GM12878 (cell line): Measurements from ENCODE around the gene EPHA10. TPM values are rescaled to one million over a fixed set of nuclear protein-coding genes. Genes with fewer than 3 reads are reported as not detected.

Source experiments
- ATAC-seq: fragments of 200-7000 bp; cut with Tn5 transposase; 3 replicates; pipeline ENCODE4 v1.9.1; 2020; ENCODE audit warnings: mild to moderate bottlenecking, moderate library complexity
- BruUV-seq: library from RNA; stranded (reverse); fragments of 400-500 nt; replicated peaks from 2 replicates; lab custom pipeline; 2021; lab: Mats Ljungman, UMichigan
- CTCF ChIA-PET: fragments of 300-600 bp; sonication (Branson Sonifier 250); formaldehyde crosslinking; extraction: SDS; loops from one replicate; lab custom pipeline; 2021; ENCODE audit warnings: inconsistent platforms; lab: Yijun Ruan, JAX
- POLR2A ChIA-PET: fragments of 350-600 bp; formaldehyde crosslinking; extraction: SDS; loops from one replicate; lab custom pipeline; 2021; ENCODE audit warnings: inconsistent platforms; lab: Charles Lee
- RAD21 ChIA-PET: fragments of 300-600 bp; sonication (Branson Sonifier 250); formaldehyde crosslinking; loops from one replicate; lab custom pipeline; 2023; ENCODE audit warnings: antibody characterized with exemption; ENCODE audit not compliant: unreplicated experiment; lab: Charles Lee
- SMC1A ChIA-PET: fragments of 300-600 bp; sonication (Branson Sonifier 250); formaldehyde crosslinking; loops from one replicate; lab custom pipeline; 2023; ENCODE audit not compliant: unreplicated experiment, uncharacterized antibody; lab: Charles Lee
- DNase-seq: peaks from one replicate; pipeline ENCODE4 v3.0.0-alpha.2; 2011; ENCODE audit warnings: low read depth, low spot score
- FAIRE-seq: peaks from 3 replicates; lab custom pipeline; 2011; peaks lifted over from hg19 to GRCh38; lab: Jason Lieb, UNC
- H2AFZ ChIP-seq: 2 replicates; pipeline ENCODE4 v1.6.0; 2011; ENCODE audit warnings: low read depth, low read length, control low read depth; ENCODE audit not compliant: control insufficient read depth
- H3K27ac ChIP-seq: 2 replicates; pipeline ENCODE4 v1.5.1; 2011; ENCODE audit warnings: control low read depth; ENCODE audit not compliant: control insufficient read depth, insufficient read depth
- H3K27me3 ChIP-seq, 2 experiments: replicated peaks in 1 of 2; 2 replicates each; pipeline versions ENCODE4 v1.6.0 to v1.6.1; 2011; ENCODE audit warnings: low read length in 1 of 2; ENCODE audit not compliant: control insufficient read depth in 2 of 2, insufficient read depth in 2 of 2
- H3K36me3 ChIP-seq, 2 experiments: 2 replicates each; pipeline ENCODE4 v1.5.1; 2011; ENCODE audit warnings: low read length in 1 of 2; ENCODE audit not compliant: control insufficient read depth in 2 of 2, insufficient read depth in 2 of 2
- H3K4me1 ChIP-seq: 2 replicates; pipeline ENCODE4 v1.6.1; 2011; ENCODE audit warnings: mild to moderate bottlenecking, low read length, moderate library complexity, mixed read lengths; ENCODE audit not compliant: control insufficient read depth, insufficient read depth
- H3K4me2 ChIP-seq: 2 replicates; pipeline ENCODE4 v1.6.0; 2011; ENCODE audit warnings: control low read depth; ENCODE audit not compliant: control insufficient read depth, insufficient read depth
- H3K4me3 ChIP-seq: fragments of 200-600 bp; sonication (generic); 2 replicates; pipeline ENCODE4 v1.5.1; 2016
- H3K79me2 ChIP-seq: 2 replicates; pipeline ENCODE4 v1.6.0; 2011; ENCODE audit warnings: low read length; ENCODE audit not compliant: control insufficient read depth, insufficient read depth
- H3K9ac ChIP-seq: 2 replicates; pipeline ENCODE4 v1.8.0; 2011; ENCODE audit warnings: low read length, control low read depth, mixed read lengths; ENCODE audit not compliant: control insufficient read depth, insufficient read depth
- H3K9me3 ChIP-seq: replicated peaks from 3 replicates; pipeline ENCODE4 v1.5.1; 2011; ENCODE audit warnings: mild to moderate bottlenecking, low read length; ENCODE audit not compliant: control insufficient read depth, insufficient read depth
- H4K20me1 ChIP-seq: 2 replicates; pipeline ENCODE4 v1.6.0; 2011; ENCODE audit not compliant: control insufficient read depth, insufficient read depth
- HDAC2 ChIP-seq: fragments of 200-600 bp; sonication (generic); IDR thresholded peaks from 2 replicates; pipeline ENCODE4 v1.6.1; 2017
- IRF4 ChIP-seq: IDR thresholded peaks from 2 replicates; pipeline ENCODE4 v1.6.1; 2011; ENCODE audit warnings: low read depth, low read length
- NBN ChIP-seq: fragments of 450-650 bp; IDR thresholded peaks from 2 replicates; pipeline ENCODE4 v1.6.1; 2016
- RELA ChIP-seq: fragments of 450-650 bp; IDR thresholded peaks from 2 replicates; pipeline ENCODE4 v1.8.0; 2014; ENCODE audit warnings: borderline replicate concordance; ENCODE audit not compliant: partially characterized antibody
- SIN3A ChIP-seq: IDR thresholded peaks from 2 replicates; pipeline ENCODE4 v1.6.1; 2012; ENCODE audit warnings: low read depth, low read length, improper control_type of control experiment
- WGBS: methylation state at CpG from one replicate; pipeline ENCODE4 v1.1.6; 2016; ENCODE audit warnings: low lambda C conversion rate; ENCODE audit not compliant: insufficient replicate concordance, insufficient coverage; ENCODE audit errors: missing lambda C conversion rate; 5-methylcytosine and 5-hydroxymethylcytosine counted together
- in situ Hi-C: fragments of 300-500 bp; cut with MboI; formaldehyde crosslinking; loops from 9 replicates; pipeline ENCODE4 v1.14.3; 2018; ENCODE audit warnings: mixed read lengths
- intact Hi-C: fragments of 100-400 bp; cut with micrococcal nuclease; formaldehyde crosslinking; loops from one replicate; pipeline ENCODE4 v1.14.2; 2022; ENCODE audit not compliant: unreplicated experiment
- polyA plus RNA-seq, 11 experiments: library from polyadenylated mRNA; depleted of rRNA in 4 of 11; unstranded in 6 of 11; stranded (reverse) in 5 of 11; fragments of >200 nt; fragmentation: Nextera tagmentation in 4 of 11; fragmentation: Illumina TruSeq in 1 of 11; extraction: Ambion mirVana in 4 of 11; extraction: Trizol in 1 of 11; gene quantifications; 1 replicate in 1 of 11; 2 replicates in 10 of 11; pipeline versions ENCODE4 v1.2.1 to v1.2.3, GENCODE V29; 2011 to 2016; ENCODE audit warnings: inconsistent platforms in 2 of 11, missing spikeins in 2 of 11, low read depth in 1 of 11
- total RNA-seq, 4 experiments: library from RNA; depleted of rRNA in 3 of 4; stranded (reverse); fragments of >200 nt in 3 of 4; fragmentation: Illumina TruSeq in 1 of 4; extraction: Trizol in 1 of 4; gene quantifications; 2 replicates each; pipeline versions ENCODE4 v1.2.1 to v1.2.3, GENCODE V29; 2013 to 2021
- TF ChIP-seq, protein P1 (sequence below): fragments of 450-650 bp; IDR thresholded peaks from 2 replicates; pipeline ENCODE4 v1.6.1; 2018; ENCODE audit warnings: mild to moderate bottlenecking, low read depth, moderate library complexity; ENCODE audit not compliant: partially characterized antibody
- TF ChIP-seq, protein P2 (sequence below): fragments of 450-650 bp; IDR thresholded peaks from 2 replicates; pipeline ENCODE4 v1.6.1; 2017; ENCODE audit warnings: mild to moderate bottlenecking, moderate library complexity

EPHA10 gene
- total and polyA plus RNA-seq, 10 of the 15 experiments (the other 5 are each of a cell fraction or from before 2014, with no cell fraction given) = 0.05 to 0.06 TPM; not detected in 8

DNA sequence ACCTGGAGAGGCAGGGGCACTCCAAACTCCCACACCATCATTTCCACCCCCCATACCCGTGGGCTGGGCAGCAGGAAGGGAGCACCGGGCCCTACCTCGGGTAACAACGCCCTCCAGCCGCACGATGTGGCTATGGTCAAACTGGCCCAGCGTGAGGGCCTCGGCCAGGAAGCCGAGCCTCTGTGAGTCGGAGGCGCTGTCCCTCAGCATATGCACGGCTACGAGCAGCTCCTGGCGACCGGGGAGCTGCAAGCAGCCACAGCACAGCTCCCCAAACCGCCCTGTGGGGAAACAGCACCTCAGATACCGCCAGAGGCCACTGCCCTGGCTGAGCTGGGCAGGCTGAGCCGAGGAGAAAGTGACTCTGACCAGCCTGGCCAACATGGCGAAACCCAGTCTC is 43.4 kb downstream of the EPHA10 start:
- Histone ChIP-seq H2AFZ (no peak overlapping the region), H3K9ac (no peak overlapping the region), H3K9me3 (no peaks in the 10 kb centered on the region), H3K4me1 (no peaks in the 10 kb centered on the region), H3K79me2 (no peaks in the 10 kb centered on the region), H3K36me3 (no peaks in the 10 kb centered on the region)
- in situ Hi-C loops = no loop called here
- SMC1A ChIA-PET = interaction anchor here (0.6 kb wide), 1 partner anchor 206 kb away, joined by 5 read pairs; no protein-coding TSS in a partner anchor
- no TSS peak for BruUV-seq
- TF ChIP-seq HDAC2 (no peak), RELA (no peak), IRF4 (no peak), NBN (no peak), SIN3A (no peak)
- TF ChIP-seq, protein P1, sequence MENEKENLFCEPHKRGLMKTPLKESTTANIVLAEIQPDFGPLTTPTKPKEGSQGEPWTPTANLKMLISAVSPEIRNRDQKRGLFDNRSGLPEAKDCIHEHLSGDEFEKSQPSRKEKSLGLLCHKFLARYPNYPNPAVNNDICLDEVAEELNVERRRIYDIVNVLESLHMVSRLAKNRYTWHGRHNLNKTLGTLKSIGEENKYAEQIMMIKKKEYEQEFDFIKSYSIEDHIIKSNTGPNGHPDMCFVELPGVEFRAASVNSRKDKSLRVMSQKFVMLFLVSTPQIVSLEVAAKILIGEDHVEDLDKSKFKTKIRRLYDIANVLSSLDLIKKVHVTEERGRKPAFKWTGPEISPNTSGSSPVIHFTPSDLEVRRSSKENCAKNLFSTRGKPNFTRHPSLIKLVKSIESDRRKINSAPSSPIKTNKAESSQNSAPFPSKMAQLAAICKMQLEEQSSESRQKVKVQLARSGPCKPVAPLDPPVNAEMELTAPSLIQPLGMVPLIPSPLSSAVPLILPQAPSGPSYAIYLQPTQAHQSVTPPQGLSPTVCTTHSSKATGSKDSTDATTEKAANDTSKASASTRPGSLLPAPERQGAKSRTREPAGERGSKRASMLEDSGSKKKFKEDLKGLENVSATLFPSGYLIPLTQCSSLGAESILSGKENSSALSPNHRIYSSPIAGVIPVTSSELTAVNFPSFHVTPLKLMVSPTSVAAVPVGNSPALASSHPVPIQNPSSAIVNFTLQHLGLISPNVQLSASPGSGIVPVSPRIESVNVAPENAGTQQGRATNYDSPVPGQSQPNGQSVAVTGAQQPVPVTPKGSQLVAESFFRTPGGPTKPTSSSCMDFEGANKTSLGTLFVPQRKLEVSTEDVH = no peak
- TF ChIP-seq, protein P2, sequence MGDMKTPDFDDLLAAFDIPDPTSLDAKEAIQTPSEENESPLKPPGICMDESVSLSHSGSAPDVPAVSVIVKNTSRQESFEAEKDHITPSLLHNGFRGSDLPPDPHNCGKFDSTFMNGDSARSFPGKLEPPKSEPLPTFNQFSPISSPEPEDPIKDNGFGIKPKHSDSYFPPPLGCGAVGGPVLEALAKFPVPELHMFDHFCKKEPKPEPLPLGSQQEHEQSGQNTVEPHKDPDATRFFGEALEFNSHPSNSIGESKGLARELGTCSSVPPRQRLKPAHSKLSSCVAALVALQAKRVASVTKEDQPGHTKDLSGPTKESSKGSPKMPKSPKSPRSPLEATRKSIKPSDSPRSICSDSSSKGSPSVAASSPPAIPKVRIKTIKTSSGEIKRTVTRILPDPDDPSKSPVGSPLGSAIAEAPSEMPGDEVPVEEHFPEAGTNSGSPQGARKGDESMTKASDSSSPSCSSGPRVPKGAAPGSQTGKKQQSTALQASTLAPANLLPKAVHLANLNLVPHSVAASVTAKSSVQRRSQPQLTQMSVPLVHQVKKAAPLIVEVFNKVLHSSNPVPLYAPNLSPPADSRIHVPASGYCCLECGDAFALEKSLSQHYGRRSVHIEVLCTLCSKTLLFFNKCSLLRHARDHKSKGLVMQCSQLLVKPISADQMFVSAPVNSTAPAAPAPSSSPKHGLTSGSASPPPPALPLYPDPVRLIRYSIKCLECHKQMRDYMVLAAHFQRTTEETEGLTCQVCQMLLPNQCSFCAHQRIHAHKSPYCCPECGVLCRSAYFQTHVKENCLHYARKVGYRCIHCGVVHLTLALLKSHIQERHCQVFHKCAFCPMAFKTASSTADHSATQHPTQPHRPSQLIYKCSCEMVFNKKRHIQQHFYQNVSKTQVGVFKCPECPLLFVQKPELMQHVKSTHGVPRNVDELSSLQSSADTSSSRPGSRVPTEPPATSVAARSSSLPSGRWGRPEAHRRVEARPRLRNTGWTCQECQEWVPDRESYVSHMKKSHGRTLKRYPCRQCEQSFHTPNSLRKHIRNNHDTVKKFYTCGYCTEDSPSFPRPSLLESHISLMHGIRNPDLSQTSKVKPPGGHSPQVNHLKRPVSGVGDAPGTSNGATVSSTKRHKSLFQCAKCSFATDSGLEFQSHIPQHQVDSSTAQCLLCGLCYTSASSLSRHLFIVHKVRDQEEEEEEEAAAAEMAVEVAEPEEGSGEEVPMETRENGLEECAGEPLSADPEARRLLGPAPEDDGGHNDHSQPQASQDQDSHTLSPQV = no peak
- TF ChIP-seq, all 136 proteins: peak for 0
- ChIA-PET CTCF (interaction anchor here (0.6 kb wide), 1 partner anchor 1147 kb away, joined by 3 read pairs; no protein-coding TSS in a partner anchor), RAD21 (no interaction called here), POLR2A (no interaction called here)
- H4K20me1 ChIP-seq = no peaks in the 10 kb centered on the region
- no peak overlapping the region for H3K4me3 ChIP-seq
- WGBS = 32% methylated on average over 19 of the region's 19 CpGs
- no peak overlapping the region for H3K4me2 ChIP-seq
- no peak overlapping the region for H3K27ac ChIP-seq
- H3K27me3 ChIP-seq = 0 out of 4 replicates have a peak, but pooled peaks cover 0 to 1% of the 10 kb centered on the region in 2 experiments
- intact Hi-C loops = no loop called here
- no peak for FAIRE-seq
- DNase-seq = no peak
- ATAC-seq = no peak
